ENCODE results near the gene WASF3.
"Not testable (repeated sequence)": the region's sequence is repeated elsewhere in the genome, so short reads cannot be mapped to it uniquely, and the experiment has no call there.

WASF3 gene

GRCh38 chr13:26722321-26722720 is 164.8 kb downstream of the WASF3 start:
- DNase-seq: no peak

DNA sequence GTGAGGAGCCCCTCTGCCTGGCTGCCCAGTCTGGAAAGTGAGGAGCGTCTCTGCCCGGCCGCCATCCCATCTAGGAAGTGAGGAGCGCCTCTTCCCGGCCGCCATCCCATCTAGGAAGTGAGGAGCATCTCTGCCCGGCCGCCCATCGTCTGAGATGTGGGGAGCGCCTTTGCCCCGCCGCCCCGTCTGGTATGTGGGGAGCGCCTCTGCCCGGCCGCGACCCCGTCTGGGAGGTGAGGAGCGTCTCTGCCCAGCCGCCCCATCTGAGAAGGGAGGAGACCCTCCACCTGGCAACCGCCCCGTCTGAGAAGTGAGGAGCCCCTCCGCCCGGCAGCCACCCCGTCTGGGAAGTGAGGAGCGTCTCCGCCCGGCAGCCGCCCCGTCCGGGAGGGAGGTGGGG is 166.1 kb downstream of the WASF3 start:
- DNase-seq: not testable (repeated sequence)

DNA sequence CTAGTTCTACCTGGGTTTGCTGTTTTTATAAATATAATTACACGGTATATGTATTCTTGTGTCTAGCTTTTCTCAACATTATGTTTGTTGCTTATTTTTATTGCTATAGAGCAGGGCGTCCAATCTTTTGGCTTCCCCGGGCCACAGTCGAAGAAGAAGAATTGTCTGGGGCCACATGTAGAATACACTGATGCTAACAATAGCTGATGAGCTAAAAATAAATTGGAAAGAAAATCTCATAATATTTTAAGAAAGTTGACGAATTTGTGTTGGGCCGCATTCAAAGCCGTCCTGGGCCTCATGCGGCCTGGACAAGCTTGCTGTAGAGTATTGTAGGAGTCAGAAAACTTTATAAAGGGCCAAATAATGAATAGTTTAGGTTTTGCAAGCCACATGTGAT is 169.2 kb downstream of the WASF3 start:
- DNase-seq: no peak

- no peak for DNase-seq
These were observed 169.6 kb downstream of the WASF3 start for GRCh38 chr13:26727122-26727521.

DNA sequence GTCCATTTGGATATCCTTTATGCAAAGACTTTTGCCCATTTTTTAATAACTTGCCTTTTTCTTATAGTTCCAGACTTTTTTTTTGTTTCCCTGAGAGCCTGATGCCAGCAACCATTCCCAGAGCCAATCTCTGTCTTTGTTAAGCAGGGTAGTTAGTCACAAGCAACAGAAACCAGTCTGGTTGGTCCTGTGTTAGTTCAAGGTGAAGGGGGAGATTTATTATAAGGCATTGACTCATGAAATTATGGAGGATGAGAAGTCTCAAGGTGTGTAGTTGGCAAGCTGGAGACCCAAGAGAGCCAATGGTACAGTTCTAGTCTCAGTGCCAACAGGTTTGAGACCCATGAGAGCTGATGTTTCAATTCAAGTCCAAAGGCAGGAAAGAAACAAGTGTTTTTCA is 170.2 kb downstream of the WASF3 start:
- no peak for DNase-seq

- no peak for DNase-seq
These were observed 178.2 kb downstream of the WASF3 start for GRCh38 chr13:26735677-26736076.

All from NCI-H526 treated with DMSO at 0.1 percent for 48 hours (cell line).